BJ (cell line): ENCODE measurements around the gene ITGB2. TPM values are rescaled to one million over a fixed set of nuclear protein-coding genes. Genes with fewer than 3 reads are reported as not detected.

ENCODE experiments used
- CTCF ChIA-PET: fragments of 350-600 bp; formaldehyde crosslinking; extraction: SDS; loops from one replicate; lab custom pipeline; 2021; ENCODE audit warnings: antibody characterized with exemption, inconsistent platforms; lab: Yijun Ruan, JAX
- POLR2A ChIA-PET: fragments of 300-600 bp; sonication (Branson Sonifier 250); formaldehyde crosslinking; extraction: SDS; loops from one replicate; lab custom pipeline; 2021; ENCODE audit warnings: antibody characterized with exemption; lab: Charles Lee
- DNase-seq: peaks from one replicate; pipeline ENCODE4 v3.0.0-alpha.2; 2011; ENCODE audit warnings: low read depth
- H3K27me3 ChIP-seq: 2 replicates; pipeline ENCODE4 v1.6.0; 2011; ENCODE audit warnings: low read length; ENCODE audit not compliant: control insufficient read depth, insufficient read depth
- H3K36me3 ChIP-seq: 2 replicates; pipeline ENCODE4 v1.5.1; 2011; ENCODE audit warnings: low read length; ENCODE audit not compliant: control insufficient read depth, insufficient read depth
- H3K4me3 ChIP-seq: 2 replicates; pipeline ENCODE4 v1.5.1; 2011; ENCODE audit warnings: low read depth, mild to moderate bottlenecking, control low read depth, low read length
- CTCF ChIP-seq: IDR thresholded peaks from 2 replicates; pipeline ENCODE4 v1.5.1; 2011; ENCODE audit warnings: low read depth, mild to moderate bottlenecking, control low read depth, inconsistent platforms, low read length, moderate library complexity; ENCODE audit not compliant: insufficient read depth
- polyA plus RNA-seq: library from polyadenylated mRNA; depleted of rRNA; stranded (reverse); fragments of >200 nt; gene quantifications from 2 replicates; pipeline ENCODE4 v1.2.3, GENCODE V29; 2011

Gene ITGB2
- polyA plus RNA-seq, 1 experiment = not detected

- POLR2A ChIA-PET = no interaction called here
These were observed 33.6 kb upstream of the ITGB2 start for GRCh38 chr21:44954281-44954771.

DNA sequence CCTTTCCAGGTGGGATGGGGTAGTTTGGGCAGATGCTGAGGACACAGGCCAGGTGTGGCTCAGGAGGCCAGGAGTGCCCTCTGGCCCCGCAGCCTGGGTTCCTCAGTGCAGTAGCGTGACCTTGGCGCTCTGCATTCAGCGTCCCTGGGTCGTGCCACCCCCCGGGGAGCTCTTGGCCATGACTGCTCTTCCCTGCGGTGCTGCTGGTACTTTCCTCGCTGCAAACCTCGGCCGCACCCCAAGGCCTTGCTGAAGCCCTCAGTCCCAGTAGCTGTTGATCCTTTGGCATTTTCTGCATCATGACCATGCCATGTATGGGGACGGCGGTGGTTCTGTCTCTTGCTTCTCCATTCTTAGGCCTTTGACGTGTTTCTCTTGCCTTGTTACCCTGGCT is 32.9 kb upstream of the ITGB2 start:
- no peak for TF ChIP-seq CTCF
- no peak for DNase-seq
- ChIA-PET POLR2A (no interaction called here), CTCF (interaction anchor here (0.7 to 11.9 kb wide), 4 partner anchors 169 to 186 kb away, joined by 3 to 237 read pairs (median 4); no protein-coding TSS in a partner anchor)
- Histone ChIP-seq H3K36me3 (peaks cover 9% of the 10 kb centered on the region), H3K4me3 (no peak overlapping the region), H3K27me3 (no peaks in the 10 kb centered on the region)

More at GRCh38 chr21:44954281-44954771, 33.6 kb upstream of the ITGB2 start:
- TF ChIP-seq CTCF = no peak
- no peak for DNase-seq
- H3K4me3 ChIP-seq = no peak overlapping the region
- H3K27me3 ChIP-seq = no peaks in the 10 kb centered on the region
- H3K36me3 ChIP-seq = peaks cover 9% of the 10 kb centered on the region
- CTCF ChIA-PET = interaction anchor here (0.7 to 11.9 kb wide), 3 partner anchors 174 to 185 kb away, joined by 3 to 237 read pairs (median 3); no protein-coding TSS in a partner anchor

GRCh38 chr21:44952929-44953627 is 32.4 kb upstream of the ITGB2 start:
- CTCF ChIA-PET = interaction anchor here (0.6 to 11.9 kb wide), 7 partner anchors 9 to 186 kb away, joined by 3 to 237 read pairs (median 5); partner anchors contain the start of gene ADARB1
- Histone ChIP-seq H3K27me3 (no peaks in the 10 kb centered on the region), H3K4me3 (no peak overlapping the region), H3K36me3 (peaks cover 8% of the 10 kb centered on the region)
- POLR2A ChIA-PET = no interaction called here
- no peak for TF ChIP-seq CTCF
- DNase-seq = no peak

- ChIA-PET POLR2A (no interaction called here), CTCF (interaction anchor here (0.6 to 11.9 kb wide), 8 partner anchors 10 to 187 kb away, joined by 3 to 237 read pairs (median 4); partner anchors contain the start of gene ADARB1)
- Histone ChIP-seq H3K36me3 (peaks cover 8% of the 10 kb centered on the region), H3K4me3 (no peak overlapping the region), H3K27me3 (no peaks in the 10 kb centered on the region)
- no peak for DNase-seq
- TF ChIP-seq CTCF = no peak
These were observed 31.6 kb upstream of the ITGB2 start for GRCh38 chr21:44952116-44952928.
